K562 (cell line): ENCODE measurements around the gene CSMD2. TPM values are rescaled to one million over a fixed set of nuclear protein-coding genes. Genes with fewer than 3 reads are reported as not detected.
"Not testable (repeated sequence)": the region's sequence is repeated elsewhere in the genome, so short reads cannot be mapped to it uniquely, and the experiment has no call there.

Experiments
- ATAC-seq: fragments of 200-7000 bp; cut with Tn5 transposase; 3 replicates; pipeline ENCODE4 v1.9.1; 2020; ENCODE audit warnings: moderate library complexity
- BruUV-seq: library from RNA; stranded (reverse); fragments of 400-500 nt; replicated peaks from 2 replicates; lab custom pipeline; 2021; lab: Mats Ljungman, UMichigan
- CTCF ChIA-PET: fragments of 300-600 bp; formaldehyde crosslinking; extraction: SDS; loops from one replicate; lab custom pipeline; 2021; ENCODE audit warnings: low intra/inter-chr PET ratio; lab: Yijun Ruan, JAX
- POLR2A ChIA-PET: fragments of 300-600, 350-650 bp; sonication (Branson Sonifier 250); formaldehyde crosslinking; extraction: SDS; loops from one replicate; lab custom pipeline; 2021; ENCODE audit warnings: antibody characterized with exemption, inconsistent platforms; lab: Yijun Ruan, JAX
- DNase-seq, 4 experiments: peaks; one replicate each; pipeline versions ENCODE4 v3.0.0 to v3.0.0-alpha.2; 2011 to 2018; ENCODE audit warnings: low spot score in 3 of 4, mixed read lengths in 3 of 4; ENCODE audit errors: extremely low read depth in 1 of 4
- FAIRE-seq: peaks from 2 replicates; lab custom pipeline; 2011; peaks lifted over from hg19 to GRCh38; lab: Jason Lieb, UNC
- H2AFZ ChIP-seq: 2 replicates; pipeline ENCODE4 v1.6.0; 2011; ENCODE audit warnings: low read depth, low read length, control low read depth, inconsistent platforms
- H3K27ac ChIP-seq: fragments of 200-600 bp; 3 replicates; pipeline ENCODE4 v1.8.0; 2011; ENCODE audit warnings: low read depth, mild to moderate bottlenecking, control low read depth, inconsistent platforms, low read length, moderate library complexity, mixed read lengths; ENCODE audit errors: extremely low read depth
- H3K27me3 ChIP-seq, 2 experiments: fragments of 300-600 bp in 1 of 2; 2 replicates in 1 of 2; 3 replicates in 1 of 2; pipeline versions ENCODE4 v1.6.0 to v1.8.0; 2011; ENCODE audit warnings: inconsistent platforms in 2 of 2, low read length in 2 of 2, mild to moderate bottlenecking in 1 of 2, mixed read lengths in 1 of 2, moderate library complexity in 1 of 2; ENCODE audit not compliant: control insufficient read depth in 2 of 2, insufficient read depth in 2 of 2
- H3K36me3 ChIP-seq: fragments of 300-600 bp; 3 replicates; pipeline ENCODE4 v1.8.0; 2011; ENCODE audit warnings: mild to moderate bottlenecking, low read length, inconsistent platforms; ENCODE audit not compliant: control insufficient read depth, insufficient read depth
- H3K4me1 ChIP-seq, 2 experiments: fragments of 200-600 bp in 1 of 2; replicated peaks in 1 of 2; 2 replicates in 1 of 2; 3 replicates in 1 of 2; pipeline versions ENCODE4 v1.5.1 to v1.8.0; 2011; ENCODE audit warnings: inconsistent platforms in 2 of 2, low read length in 2 of 2, mild to moderate bottlenecking in 1 of 2, mixed read lengths in 1 of 2, moderate library complexity in 1 of 2; ENCODE audit not compliant: control insufficient read depth in 2 of 2, insufficient read depth in 2 of 2
- H3K4me2 ChIP-seq: 2 replicates; pipeline ENCODE4 v1.6.1; 2011; ENCODE audit warnings: low read length, control low read depth, inconsistent platforms, mixed read lengths; ENCODE audit not compliant: insufficient read depth
- H3K4me3 ChIP-seq: fragments of 200-600 bp; sonication (generic), shearing (Covaris generic); 2 replicates; pipeline ENCODE4 v1.5.1; 2016; ENCODE audit warnings: control low read depth, inconsistent platforms
- H3K79me2 ChIP-seq: fragments of 200-600 bp; 3 replicates; pipeline ENCODE4 v1.8.0; 2011; ENCODE audit warnings: low read length, inconsistent platforms; ENCODE audit not compliant: control insufficient read depth, insufficient read depth
- H3K9ac ChIP-seq, 2 experiments: 2 replicates each; pipeline versions ENCODE4 v1.6.0 to v1.6.1; 2011; ENCODE audit warnings: low read depth in 2 of 2, low read length in 2 of 2, control low read depth in 1 of 2, inconsistent platforms in 1 of 2, mild to moderate bottlenecking in 1 of 2, mixed read lengths in 1 of 2; ENCODE audit not compliant: insufficient read depth in 1 of 2
- H3K9me1 ChIP-seq: one replicate; pipeline ENCODE4 v1.6.0; 2011; ENCODE audit warnings: inconsistent platforms, mild to moderate bottlenecking, low read length, moderate library complexity; ENCODE audit not compliant: control insufficient read depth, insufficient read depth
- H3K9me3 ChIP-seq: replicated peaks from 2 replicates; pipeline ENCODE4 v1.5.1; 2011; ENCODE audit warnings: low read depth, low read length, inconsistent platforms; ENCODE audit not compliant: control insufficient read depth, insufficient read depth
- H4K20me1 ChIP-seq: replicated peaks from 2 replicates; pipeline ENCODE4 v1.6.1; 2011; ENCODE audit warnings: low read length, inconsistent platforms, mixed read lengths; ENCODE audit not compliant: control insufficient read depth, insufficient read depth
- CC2D1A ChIP-seq: fragments of 450-650 bp; IDR thresholded peaks from 2 replicates; pipeline ENCODE4 v1.6.1; 2017; ENCODE audit warnings: mild to moderate bottlenecking
- CREB1 ChIP-seq, 2 experiments: sonication (generic) in 1 of 2; formaldehyde crosslinking in 1 of 2; IDR thresholded peaks; 2 replicates each; pipeline versions ENCODE4 v1.6.1 to v1.8.0; 2012 to 2022; ENCODE audit warnings: inconsistent platforms in 1 of 2, mild to moderate bottlenecking in 1 of 2, missing genetic modification reagents in 1 of 2, moderate library complexity in 1 of 2
- USF1 ChIP-seq: sonication (generic); formaldehyde crosslinking; IDR thresholded peaks from 2 replicates; pipeline ENCODE4 v1.9.0; 2022; ENCODE audit warnings: mild to moderate bottlenecking, missing genetic modification reagents
- WGBS: fragments of 100-300 bp; shearing (Covaris generic); methylation state at CpG from one replicate; pipeline ENCODE4 v1.1.6; 2016; ENCODE audit warnings: low coverage, mixed read lengths; ENCODE audit not compliant: insufficient coverage; ENCODE audit errors: missing lambda C conversion rate; 5-methylcytosine and 5-hydroxymethylcytosine counted together
- in situ Hi-C: fragments of 300-500 bp; cut with MboI; formaldehyde crosslinking; loops from 4 replicates; pipeline ENCODE4 v1.15.0; 2018; ENCODE audit warnings: inconsistent platforms, mixed read lengths
- intact Hi-C: fragments of 100-400 bp; cut with micrococcal nuclease; formaldehyde crosslinking; loops from 2 replicates; pipeline ENCODE4 v1.14.2; 2022
- polyA plus RNA-seq, 8 experiments: library from polyadenylated mRNA; depleted of rRNA in 4 of 8; stranded (reverse) in 5 of 8; unstranded in 3 of 8; fragments of >200 nt; fragmentation: Nextera tagmentation in 2 of 8; fragmentation: Illumina TruSeq in 1 of 8; extraction: Ambion mirVana in 2 of 8; extraction: Trizol in 1 of 8; gene quantifications; 2 replicates each; pipeline versions ENCODE4 v1.2.1 to v1.2.3, GENCODE V29; 2011 to 2014; ENCODE audit warnings: inconsistent platforms in 1 of 8, missing spikeins in 1 of 8
- total RNA-seq, 7 experiments: library from RNA; depleted of rRNA in 6 of 7; stranded (reverse); fragments of >200 nt in 6 of 7; fragmentation: Illumina TruSeq in 2 of 7; extraction: Trizol in 2 of 7; gene quantifications; 2 replicates each; pipeline versions ENCODE4 v1.2.1 to v1.2.3, GENCODE V29; 2011 to 2021; ENCODE audit warnings: low replicate concordance in 1 of 7
- TF ChIP-seq, protein P1 (sequence below): fragments of 250-450 bp; sonication (Bioruptor Pico); IDR thresholded peaks from 2 replicates; pipeline ENCODE4 v1.5.0; 2020; ENCODE audit warnings: mild to moderate bottlenecking

CSMD2 gene
- total and polyA plus RNA-seq, 9 of the 15 experiments (the other 6 are each of a cell fraction or from before 2014, with no cell fraction given): not detected

- TF ChIP-seq, protein P1, sequence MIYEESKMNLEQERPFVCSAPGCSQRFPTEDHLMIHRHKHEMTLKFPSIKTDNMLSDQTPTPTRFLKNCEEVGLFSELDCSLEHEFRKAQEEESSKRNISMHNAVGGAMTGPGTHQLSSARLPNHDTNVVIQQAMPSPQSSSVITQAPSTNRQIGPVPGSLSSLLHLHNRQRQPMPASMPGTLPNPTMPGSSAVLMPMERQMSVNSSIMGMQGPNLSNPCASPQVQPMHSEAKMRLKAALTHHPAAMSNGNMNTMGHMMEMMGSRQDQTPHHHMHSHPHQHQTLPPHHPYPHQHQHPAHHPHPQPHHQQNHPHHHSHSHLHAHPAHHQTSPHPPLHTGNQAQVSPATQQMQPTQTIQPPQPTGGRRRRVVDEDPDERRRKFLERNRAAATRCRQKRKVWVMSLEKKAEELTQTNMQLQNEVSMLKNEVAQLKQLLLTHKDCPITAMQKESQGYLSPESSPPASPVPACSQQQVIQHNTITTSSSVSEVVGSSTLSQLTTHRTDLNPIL (CRISPR knock-in tag): no peak
- TF ChIP-seq USF1 (CRISPR knock-in tag) (no peak), CC2D1A (no peak), CREB1 (IDR thresholded peaks at IDR 0.05) (no peak), CREB1 (CRISPR knock-in tag; IDR thresholded peaks at IDR 0.05) (no peak)
These were observed 64.7 kb downstream of the CSMD2 start (continued) for GRCh38 chr1:34100332-34100731.

DNA sequence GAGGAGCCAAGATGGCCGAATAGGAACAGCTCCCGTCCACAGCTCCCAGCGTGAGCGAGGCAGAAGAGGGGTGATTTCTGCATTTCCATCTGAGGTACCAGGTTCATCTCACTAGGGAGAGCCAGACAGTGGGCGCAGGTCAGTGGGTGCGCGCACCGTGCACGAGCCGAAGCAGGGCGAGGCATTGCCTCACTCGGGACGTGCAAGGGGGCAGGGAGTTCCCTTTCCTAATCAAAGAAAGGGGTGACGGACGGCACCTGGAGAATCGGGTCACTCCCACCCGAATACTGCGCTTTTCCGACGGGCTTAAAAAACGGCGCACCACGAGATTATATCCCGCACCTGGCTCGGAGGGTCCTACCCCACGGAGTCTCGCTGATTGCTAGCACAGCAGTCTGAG is 72.6 kb downstream of the CSMD2 start:
- POLR2A ChIA-PET, intact Hi-C loops: not testable (repeated sequence)

More for the DNA sequence above, 72.6 kb downstream of the CSMD2 start:
- FAIRE-seq, ATAC-seq, H3K79me2 ChIP-seq, H4K20me1 ChIP-seq, BruUV-seq, H3K4me1 ChIP-seq, H3K9me1 ChIP-seq, H3K9ac ChIP-seq, H3K9me3 ChIP-seq, H2AFZ ChIP-seq, DNase-seq, H3K27me3 ChIP-seq, H3K27ac ChIP-seq, in situ Hi-C loops, CTCF ChIA-PET, H3K36me3 ChIP-seq, H3K4me3 ChIP-seq, H3K4me2 ChIP-seq: not testable (repeated sequence)
- 4% methylated on average over 10 of the region's 27 CpGs for WGBS
